Motor neuron (in vitro differentiated cells): ENCODE measurements around the gene TUBB8. TPM values are rescaled to one million over a fixed set of nuclear protein-coding genes. Genes with fewer than 3 reads are reported as not detected.
A peak's percentile ranks its signal among the peaks of the same experiment; 100 is the strongest.

Experiments
- ATAC-seq, 8 experiments: fragments of 200-7000 bp; cut with Tn5 transposase; replicated peaks in 6 of 8; 2 replicates each; pipeline ENCODE4 v1.8.0; 2021; ENCODE audit warnings: mild to moderate bottlenecking in 8 of 8, moderate library complexity in 8 of 8
- H3K27ac ChIP-seq, 2 donors: fragments of 250-450 bp; sonication (Bioruptor Pico); 2 replicates each; pipeline ENCODE4 v1.9.0; 2021; ENCODE audit warnings: antibody characterized with exemption in 2 of 2, mild to moderate bottlenecking in 2 of 2, moderate library complexity in 1 of 2
- H3K4me1 ChIP-seq, 2 donors: fragments of 250-450 bp; sonication (Bioruptor Pico); replicated peaks in 1 of 2; 2 replicates each; pipeline ENCODE4 v1.6.1; 2021; ENCODE audit warnings: antibody characterized with exemption in 2 of 2, mild to moderate bottlenecking in 2 of 2, moderate library complexity in 1 of 2
- H3K4me3 ChIP-seq, 5 donors: fragments of 250-450 bp; sonication (Bioruptor Pico); 2 replicates each; pipeline ENCODE4 v1.9.0; 2021; ENCODE audit warnings: antibody characterized with exemption in 5 of 5, mild to moderate bottlenecking in 5 of 5, moderate library complexity in 4 of 5
- WGBS, 10 experiments: fragments of 450-650 bp; shearing (Covaris generic); methylation state at CpG; one replicate each; pipeline ENCODE4 v1.0.0; 2022; 5-methylcytosine and 5-hydroxymethylcytosine counted together
- in situ Hi-C, 9 experiments: fragments of 400-800 bp; cut with MboI; loops; one replicate each; pipeline ENCODE4 v1.15.0; 2021; ENCODE audit warnings: low sequenced_read_pairs in 9 of 9, low pct_unique_long_range_greater_than_20kb in 2 of 9; ENCODE audit not compliant: unreplicated experiment in 9 of 9
- total RNA-seq, 8 experiments: library from RNA; unstranded; fragments of 300-600 nt; gene quantifications; 2 replicates each; pipeline versions ENCODE4 v1.2.3 to v1.2.4, GENCODE V29; 2022

TUBB8 gene
- 1 to 10 TPM in 3 of 8 experiments, under 1 TPM in 5; 0.20 to 3.0 (median 0.63) TPM for total RNA-seq

DNA sequence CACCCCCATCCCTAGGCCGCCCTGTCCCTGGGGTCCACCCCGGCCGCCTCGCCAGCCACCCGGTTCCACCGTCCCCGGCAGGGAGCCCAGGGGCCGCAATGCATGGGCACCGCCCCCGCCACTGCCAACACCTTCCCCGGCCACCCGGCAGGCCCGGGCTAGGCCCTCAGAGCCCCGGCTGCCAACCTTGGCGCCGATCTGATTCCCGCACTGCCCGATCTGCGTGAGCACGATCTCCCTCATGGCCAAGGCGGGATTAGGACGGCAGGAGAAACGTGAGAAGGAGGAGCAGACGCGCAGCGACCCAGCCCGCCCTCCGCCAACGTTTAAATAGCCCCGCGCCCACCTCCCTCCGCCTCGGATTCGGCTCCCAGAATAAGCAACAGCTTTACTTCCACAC, at the start of gene TUBB8:
Gene TUBB8, minus strand, starts transcription at position 301 of the 400 bp plus-strand sequence. Its CDS starts 58 bp downstream, at position 243.
- Histone ChIP-seq H3K4me3 (no peak within 1 kb of the TSS), H3K4me1 (no peaks in the 10 kb centered on the region), H3K27ac (no peak within 1 kb of the TSS)
- WGBS, 10 experiments, result 83% methylated on average over 7 of the region's 34 CpGs; no CpG with 5 or more reads in 9 of the 10 experiments
- in situ Hi-C loops, result no loop called here
- ATAC-seq, result no peak

DNA sequence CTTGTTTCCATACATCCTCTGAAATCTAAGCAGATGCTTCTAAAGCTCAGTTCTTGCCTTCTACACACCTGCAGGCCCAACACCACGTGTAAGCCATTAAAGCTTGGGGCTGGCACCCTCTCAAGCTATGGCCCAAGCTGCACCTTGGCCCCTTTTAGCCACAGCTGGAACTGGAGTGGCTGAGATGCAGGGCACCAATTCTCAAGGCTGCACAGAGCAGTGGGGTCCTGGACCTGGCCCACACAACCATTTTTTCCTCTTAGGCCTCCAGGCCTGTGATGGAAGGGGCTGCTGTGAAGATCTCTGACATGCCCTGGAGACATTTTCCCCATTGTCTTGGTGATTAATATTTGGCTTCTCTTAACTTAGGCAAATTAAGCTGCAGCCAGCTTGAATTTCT, 47.4 kb upstream of the TUBB8 start:
- 29 to 44% methylated on average over 1 of the region's 1 CpG; no CpG with 5 or more reads in 8 of the 10 experiments for WGBS, 10 experiments

DNA sequence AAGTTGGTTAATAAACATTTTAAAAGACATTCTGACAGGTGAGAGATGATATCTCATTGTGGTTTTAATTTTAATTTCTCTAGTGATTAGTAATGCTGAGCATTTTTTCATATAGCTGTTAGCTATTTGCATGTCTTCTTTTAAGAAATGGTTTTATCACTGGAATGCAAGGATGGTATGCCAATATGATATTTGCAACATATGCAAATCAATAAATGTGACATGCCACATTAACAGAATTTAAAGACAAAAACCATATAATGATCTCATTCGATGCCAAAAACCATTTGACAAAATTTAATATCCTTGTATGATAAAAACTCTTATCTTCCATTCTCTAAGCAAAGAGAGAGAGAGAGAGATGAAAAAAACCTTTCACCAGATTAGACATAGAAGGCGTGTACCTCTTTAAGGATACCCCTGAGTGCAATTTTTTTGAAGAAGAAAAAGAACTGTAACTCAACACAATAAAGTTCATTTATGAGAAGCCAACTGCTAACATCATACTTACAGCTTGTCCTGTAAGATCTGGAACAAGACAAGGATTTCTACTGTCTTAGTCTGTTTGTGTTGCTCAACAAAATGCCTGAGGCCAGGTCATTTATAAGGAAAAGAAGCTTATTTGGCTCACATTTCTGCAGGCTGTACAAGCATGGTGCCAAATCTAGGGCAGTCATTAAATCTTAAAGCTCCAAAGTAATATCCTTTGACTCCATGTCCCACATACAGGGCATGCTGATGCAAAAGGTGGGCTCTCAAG, 46.4 kb upstream of the TUBB8 start:
- no peaks in the 10 kb centered on the region for H3K4me1 ChIP-seq
- 0 to 65% (median 30%) methylated on average over 2 of the region's 2 CpGs; no CpG with 5 or more reads in 1 of the 10 experiments for WGBS, 10 experiments
- H3K4me3 ChIP-seq, result no peak overlapping the region
- no peak overlapping the region for H3K27ac ChIP-seq
- in situ Hi-C loops, result no loop called here
- ATAC-seq, result no peak

More for the DNA sequence above, 47.4 kb upstream of the TUBB8 start:
- H3K27ac ChIP-seq, result no peak overlapping the region
- no peaks in the 10 kb centered on the region for H3K4me1 ChIP-seq
- H3K4me3 ChIP-seq, result no peak overlapping the region
- no peak for ATAC-seq
- in situ Hi-C loops, result no loop called here

DNA sequence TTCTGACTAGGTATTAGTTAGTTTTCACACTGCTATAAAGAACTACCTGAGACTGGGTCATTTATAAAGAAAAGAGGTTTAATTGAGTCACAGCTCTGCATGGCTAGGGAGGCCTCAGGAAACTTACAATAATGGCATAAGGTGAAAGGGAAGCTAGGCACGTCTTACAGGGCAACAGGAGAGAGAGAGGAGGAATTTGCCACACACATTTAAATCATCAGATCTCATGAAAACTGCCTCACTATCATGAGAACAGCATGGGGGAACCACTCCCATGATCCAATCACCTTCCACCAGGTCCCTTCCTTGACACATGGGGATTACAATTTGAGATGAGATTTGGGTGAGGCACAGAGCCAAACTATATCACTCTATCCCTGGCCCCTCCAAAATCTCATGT, 45.5 kb upstream of the TUBB8 start:
- 0 to 50% (median 19%) methylated on average over 1 of the region's 1 CpG; no CpG with 5 or more reads in 6 of the 10 experiments for WGBS, 10 experiments
- no peak overlapping the region for H3K4me3 ChIP-seq
- H3K27ac ChIP-seq, result no peak overlapping the region
- no peak for ATAC-seq
- no peaks in the 10 kb centered on the region for H3K4me1 ChIP-seq
- in situ Hi-C loops, result no loop called here

DNA sequence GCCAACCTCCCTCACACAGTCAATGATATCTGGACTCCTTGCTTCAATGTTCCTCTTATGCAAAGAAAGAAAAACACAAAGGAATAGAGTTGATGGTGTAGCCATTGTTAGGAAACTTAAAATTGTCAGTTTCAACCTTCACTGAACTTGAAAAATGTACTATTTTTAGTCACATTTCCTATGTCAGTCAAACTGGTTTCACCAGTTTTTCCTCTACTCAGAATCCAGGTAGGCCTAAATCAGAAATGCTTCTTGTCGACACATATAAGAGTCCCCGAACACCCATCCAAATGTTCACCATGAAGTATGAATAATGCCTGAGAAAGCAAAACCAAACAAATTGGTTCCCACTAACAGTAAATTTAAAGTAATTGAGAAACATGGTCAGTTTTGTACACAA, 43.8 kb upstream of the TUBB8 start:
- no peaks in the 10 kb centered on the region for H3K4me1 ChIP-seq
- WGBS, 10 experiments, result 6 to 100% (median 81%) methylated on average over 1 to 2 of the region's 2 CpGs; no CpG with 5 or more reads in 2 of the 10 experiments
- H3K4me3 ChIP-seq, result no peak overlapping the region
- ATAC-seq, result no peak
- in situ Hi-C loops, result no loop called here
- H3K27ac ChIP-seq, result no peak overlapping the region

DNA sequence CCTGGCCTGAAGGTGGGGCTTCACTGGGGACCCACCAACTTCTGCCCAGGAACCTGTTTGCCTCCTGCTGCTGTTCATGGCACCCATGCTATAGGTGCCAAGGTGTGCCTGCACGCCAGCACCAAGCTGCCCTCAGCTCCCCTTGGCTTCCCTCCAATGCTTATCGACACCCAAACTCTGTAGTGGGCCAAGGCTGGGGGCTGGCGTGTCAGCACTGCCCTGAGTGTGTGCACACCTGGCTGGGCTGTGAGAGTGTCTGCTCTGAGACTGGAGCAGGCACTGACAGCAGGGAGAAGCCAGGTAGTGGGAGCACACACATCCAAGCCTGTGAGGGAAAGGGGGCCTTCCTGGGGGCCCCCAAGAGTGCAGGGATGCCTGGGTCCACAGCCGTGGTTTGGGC, 43.1 kb upstream of the TUBB8 start:
- in situ Hi-C loops, result no loop called here
- Histone ChIP-seq H3K4me1 (no peaks in the 10 kb centered on the region), H3K4me3 (no peak overlapping the region), H3K27ac (no peak overlapping the region)
- ATAC-seq, result no peak
- WGBS, 10 experiments, result 0 to 100% (median 66%) methylated on average over 1 to 2 of the region's 4 CpGs; no CpG with 5 or more reads in 6 of the 10 experiments

DNA sequence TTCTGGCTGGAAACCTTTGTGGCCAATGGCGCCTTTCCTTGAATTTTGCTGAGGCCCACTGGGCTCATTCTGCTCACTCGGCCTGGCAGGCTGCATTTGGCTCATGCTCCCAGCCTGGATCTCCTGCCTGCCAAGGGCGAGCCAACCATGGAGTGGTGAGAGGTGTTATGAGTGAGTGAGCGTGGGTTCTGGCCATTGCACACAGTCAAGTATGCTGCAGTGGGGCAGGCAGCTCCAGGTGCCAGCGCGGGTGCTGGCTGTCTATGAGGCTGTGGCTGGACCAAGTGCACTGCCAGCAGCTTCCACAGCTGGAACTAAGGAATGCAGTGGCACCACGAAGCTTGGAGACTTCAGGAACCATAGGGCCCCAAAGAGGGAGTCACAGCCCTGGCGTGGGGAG, 42.2 kb upstream of the TUBB8 start:
- 17 to 100% (median 80%) methylated on average over 1 to 7 of the region's 8 CpGs; no CpG with 5 or more reads in 6 of the 10 experiments for WGBS, 10 experiments
- H3K4me1 ChIP-seq, result no peaks in the 10 kb centered on the region
- no peak for ATAC-seq
- H3K27ac ChIP-seq, result no peak overlapping the region
- H3K4me3 ChIP-seq, result no peak overlapping the region
- in situ Hi-C loops, result no loop called here

DNA sequence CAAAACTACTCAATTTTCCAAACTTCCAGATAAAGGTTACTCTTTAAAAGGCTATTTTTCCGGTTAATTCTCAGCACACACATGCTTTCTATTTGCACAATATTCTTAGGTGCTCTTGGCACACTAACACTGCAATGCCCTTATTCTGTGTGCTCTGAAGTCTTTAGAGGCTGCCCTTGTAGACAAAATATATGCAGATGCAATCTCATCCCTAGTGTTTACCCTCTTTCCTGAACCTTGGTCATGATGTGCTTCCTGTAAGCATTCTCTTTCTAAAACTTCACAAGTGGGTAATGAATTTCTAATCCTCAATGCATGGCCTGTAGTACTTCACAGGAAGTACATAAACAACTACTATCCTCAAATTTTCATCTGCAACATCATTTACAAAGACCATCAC, 41.1 kb upstream of the TUBB8 start:
- no peak overlapping the region for H3K27ac ChIP-seq
- WGBS, 10 experiments, result 0 to 100% (median 80%) methylated on average over 1 of the region's 1 CpG; no CpG with 5 or more reads in 1 of the 10 experiments
- in situ Hi-C loops, result no loop called here
- H3K4me3 ChIP-seq, result no peak overlapping the region
- ATAC-seq, result peak in 1 of 8 experiments; percentile 45
- no peaks in the 10 kb centered on the region for H3K4me1 ChIP-seq

DNA sequence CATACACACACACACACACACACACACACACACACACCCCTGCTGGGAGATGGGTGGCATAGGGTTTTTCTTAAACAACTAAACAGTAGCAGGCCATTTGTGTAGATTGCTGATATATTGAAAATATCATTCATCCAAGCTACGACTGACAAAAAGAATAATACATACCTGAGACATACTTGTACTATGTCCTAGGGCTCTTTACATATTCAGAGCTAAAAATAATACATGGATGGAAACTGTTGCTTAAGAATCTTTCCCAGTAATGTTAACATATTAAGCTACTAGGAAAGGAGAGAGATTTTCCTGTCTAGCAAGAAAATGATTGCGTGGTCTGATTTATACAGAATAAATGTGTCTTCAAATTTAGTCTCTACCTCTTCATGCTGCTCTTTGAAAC, 40.2 kb upstream of the TUBB8 start:
- in situ Hi-C loops, result no loop called here
- peak in 3 of 8 experiments; percentile 86 to 92 (median 89) for ATAC-seq

DNA sequence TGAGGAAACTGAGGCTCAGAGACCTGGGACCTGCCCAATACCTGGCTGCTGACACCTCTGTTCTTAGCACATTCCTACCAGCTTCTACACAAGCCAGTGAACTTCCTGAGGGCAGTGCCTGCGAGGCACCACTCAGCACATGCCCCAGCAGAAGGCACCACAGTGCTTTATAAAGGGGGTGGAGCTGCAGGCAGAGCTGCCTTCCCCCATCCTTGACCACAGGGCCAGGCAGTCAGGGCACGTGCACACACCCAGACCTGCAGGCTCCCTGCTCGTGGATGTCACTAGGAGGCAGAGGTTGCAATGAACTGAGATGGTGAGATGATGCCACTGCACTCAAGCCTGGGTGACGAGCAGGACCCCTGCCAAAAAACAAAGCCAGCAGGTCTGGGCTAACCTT, 39.2 kb upstream of the TUBB8 start:
- ATAC-seq, result peak in 6 of 8 experiments; percentile 20 to 54 (median 35)

More for the DNA sequence above, 40.2 kb upstream of the TUBB8 start:
- no peak overlapping the region for H3K27ac ChIP-seq
- no peaks in the 10 kb centered on the region for H3K4me1 ChIP-seq
- H3K4me3 ChIP-seq, result no peak overlapping the region
- 39 to 100% (median 80%) methylated on average over 1 to 2 of the region's 2 CpGs; no CpG with 5 or more reads in 3 of the 10 experiments for WGBS, 10 experiments

DNA sequence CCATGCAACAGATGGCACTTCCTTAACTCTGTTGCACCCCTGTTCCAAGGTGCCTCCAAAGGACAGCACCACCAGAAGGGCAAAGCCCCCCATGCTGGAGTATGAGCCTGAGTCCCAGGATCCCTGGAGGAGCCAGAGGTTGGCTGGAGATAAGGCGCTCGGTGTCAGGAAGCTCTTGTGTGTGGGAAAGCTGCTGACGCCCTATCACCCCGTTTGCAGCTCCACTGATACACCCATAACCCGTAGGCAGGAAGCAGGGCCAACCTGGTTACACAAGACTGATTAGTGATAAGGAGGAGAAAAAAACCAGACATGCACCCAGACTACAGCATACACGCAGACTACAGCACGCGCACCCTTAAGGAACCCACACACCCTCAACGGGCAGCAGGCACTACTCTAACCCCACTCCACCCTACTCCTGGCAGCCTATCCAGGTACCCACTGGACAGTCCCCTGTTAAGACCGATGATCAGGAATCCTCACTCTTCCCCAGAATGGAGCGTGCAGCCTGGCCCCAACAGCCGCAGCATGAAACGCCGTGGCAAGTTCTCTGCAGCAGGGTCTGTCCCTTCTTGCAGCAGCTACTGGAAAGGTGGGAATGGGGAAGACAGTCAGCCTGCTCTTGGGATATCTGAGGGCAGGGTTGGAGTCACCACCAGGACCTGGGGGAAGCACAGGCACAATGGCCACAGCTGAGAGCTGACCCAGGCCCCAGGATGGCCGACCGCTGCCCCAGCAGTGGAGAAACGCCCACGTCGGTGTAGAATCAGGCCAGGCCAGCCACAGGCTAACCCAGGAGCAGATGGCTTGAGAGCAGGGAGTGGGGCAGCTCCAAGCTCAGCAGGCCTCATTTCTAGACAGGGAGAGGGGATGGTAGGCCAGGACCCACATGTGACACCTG, 38.3 kb upstream of the TUBB8 start:
- Histone ChIP-seq H3K27ac (no peak overlapping the region), H3K4me3 (no peak overlapping the region), H3K4me1 (no peaks in the 10 kb centered on the region)
- ATAC-seq, result no peak
- WGBS, 10 experiments, result 40 to 100% (median 90%) methylated on average over 1 to 11 of the region's 19 CpGs; no CpG with 5 or more reads in 3 of the 10 experiments
- in situ Hi-C loops, result no loop called here

More for the DNA sequence above, 39.2 kb upstream of the TUBB8 start:
- Histone ChIP-seq H3K27ac (no peak overlapping the region), H3K4me3 (no peak overlapping the region), H3K4me1 (no peaks in the 10 kb centered on the region)
- in situ Hi-C loops, result no loop called here
- WGBS, 10 experiments, result 17 to 83% (median 65%) methylated on average over 1 of the region's 4 CpGs; no CpG with 5 or more reads in 6 of the 10 experiments

DNA sequence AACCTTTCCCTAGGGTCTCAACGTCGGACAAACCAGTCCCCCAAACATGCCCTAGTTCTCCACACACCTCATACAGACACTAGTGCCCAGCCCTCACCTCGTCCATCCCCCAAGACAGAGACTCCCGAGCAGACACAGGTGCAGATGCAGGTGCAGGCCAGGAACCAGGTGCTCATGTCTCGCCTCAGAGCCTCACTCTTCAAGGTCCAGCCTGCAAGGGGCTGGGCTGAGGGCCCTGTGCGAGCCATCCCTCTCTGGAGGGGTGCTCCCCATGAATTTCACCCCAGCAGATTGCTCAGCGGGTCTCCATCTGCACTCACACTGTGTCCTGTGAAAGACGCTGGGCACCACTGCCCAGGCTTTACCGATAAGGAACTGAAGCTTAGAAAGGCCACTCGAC, 36.9 kb upstream of the TUBB8 start:
- H3K4me1 ChIP-seq, result no peaks in the 10 kb centered on the region
- in situ Hi-C loops, result no loop called here
- 65 to 100% (median 90%) methylated on average over 1 to 7 of the region's 10 CpGs; no CpG with 5 or more reads in 7 of the 10 experiments for WGBS, 10 experiments
- no peak overlapping the region for H3K27ac ChIP-seq
- no peak for ATAC-seq
- H3K4me3 ChIP-seq, result no peak overlapping the region

DNA sequence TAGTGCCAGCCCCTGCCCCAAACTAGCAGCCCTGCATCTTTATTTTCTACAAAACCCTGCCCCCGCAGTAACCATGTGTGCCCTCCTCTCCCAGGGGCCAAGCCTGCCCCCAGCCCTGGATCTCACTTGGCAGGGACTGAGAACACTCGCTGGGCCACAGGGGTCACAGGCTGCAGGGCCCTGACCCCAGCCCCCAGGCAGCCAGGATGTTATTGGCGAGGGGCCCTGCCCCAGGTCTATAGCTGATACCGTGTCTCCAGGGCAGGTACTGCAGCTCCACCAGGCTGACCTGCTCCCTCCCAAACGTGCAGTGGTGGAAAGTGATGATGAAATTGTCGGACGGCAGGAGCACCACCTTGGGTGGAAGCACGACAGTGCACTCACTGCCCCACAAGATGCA, 35.9 kb upstream of the TUBB8 start:
- ATAC-seq, result peak in 1 of 8 experiments; percentile 6
- in situ Hi-C loops, result no loop called here
- WGBS, 10 experiments, result 20% methylated on average over 1 of the region's 8 CpGs; no CpG with 5 or more reads in 8 of the 10 experiments

More for the DNA sequence above, 35.9 kb upstream of the TUBB8 start:
- Histone ChIP-seq H3K4me3 (no peak overlapping the region), H3K4me1 (no peaks in the 10 kb centered on the region), H3K27ac (no peak overlapping the region)
